HepG2 (cell line): ENCODE measurements around the gene CFAP99. TPM values are rescaled to one million over a fixed set of nuclear protein-coding genes. Genes with fewer than 3 reads are reported as not detected.
A peak's percentile ranks its signal among the peaks of the same experiment; 100 is the strongest.

Source experiments
- CCAR2 ChIP-seq: fragments of 200-400 bp; formaldehyde crosslinking; optimal IDR thresholded peaks from 2 replicates; pipeline ENCODE3; 2018; ENCODE audit warnings: low read depth, mild to moderate bottlenecking, low read length, moderate library complexity
- EEA1 ChIP-seq: sonication (generic); formaldehyde crosslinking; IDR thresholded peaks from 2 replicates; pipeline ENCODE4 v1.5.1; 2020; ENCODE audit warnings: mild to moderate bottlenecking, missing genetic modification reagents, borderline replicate concordance
- ELF3 ChIP-seq: IDR thresholded peaks from 2 replicates; pipeline ENCODE4 v1.6.1; 2016; ENCODE audit warnings: missing genetic modification reagents, missing compliant biosample characterization
- FOXP1 ChIP-seq, 2 experiments: fragments of 450-650 bp in 1 of 2; IDR thresholded peaks; 2 replicates each; pipeline ENCODE4 v1.6.1; 2017 to 2018; ENCODE audit warnings: antibody characterized with exemption in 1 of 2
- FUBP1 ChIP-seq: sonication (generic); formaldehyde crosslinking; IDR thresholded peaks from 2 replicates; pipeline ENCODE4 v1.5.1; 2020; ENCODE audit warnings: missing genetic modification reagents, mild to moderate bottlenecking, borderline replicate concordance
- NBN ChIP-seq: fragments of 450-650 bp; conservative IDR thresholded peaks from 2 replicates; pipeline ENCODE4 v1.6.1; 2017
- RFX3 ChIP-seq: IDR thresholded peaks from 2 replicates; pipeline ENCODE4 v1.6.1; 2016; ENCODE audit warnings: missing biosample characterization, missing genetic modification reagents
- ZBTB43 ChIP-seq: sonication (generic); formaldehyde crosslinking; conservative IDR thresholded peaks from 2 replicates; pipeline ENCODE4 v1.4.0; 2020; ENCODE audit warnings: missing genetic modification reagents
- ZBTB8A ChIP-seq: sonication (generic); formaldehyde crosslinking; IDR thresholded peaks from 2 replicates; pipeline ENCODE4 v1.4.0; 2020; ENCODE audit warnings: mild to moderate bottlenecking, low read depth, missing genetic modification reagents, borderline replicate concordance
- ZNF101 ChIP-seq: sonication (generic); formaldehyde crosslinking; IDR thresholded peaks from 2 replicates; pipeline ENCODE4 v1.4.0; 2020; ENCODE audit warnings: mild to moderate bottlenecking, low read depth, missing genetic modification reagents, borderline replicate concordance
- ZNF17 ChIP-seq: sonication (generic); formaldehyde crosslinking; IDR thresholded peaks from 2 replicates; pipeline ENCODE4 v1.5.0; 2020; ENCODE audit warnings: mild to moderate bottlenecking, missing genetic modification reagents
- polyA plus RNA-seq, 8 experiments: library from polyadenylated mRNA; depleted of rRNA in 3 of 8; stranded (reverse) in 7 of 8; unstranded in 1 of 8; fragments of >200 nt; fragmentation: Illumina TruSeq in 4 of 8; extraction: Trizol in 4 of 8; gene quantifications; 2 replicates each; pipeline versions ENCODE4 v1.2.1 to v1.2.3, GENCODE V29; 2011 to 2016; ENCODE audit warnings: low read depth in 4 of 8, missing spikeins in 1 of 8, mixed read lengths in 1 of 8; ENCODE audit not compliant: insufficient read depth in 1 of 8
- total RNA-seq, 5 experiments: library from RNA; depleted of rRNA; stranded (reverse); fragments of >200 nt; fragmentation: Illumina TruSeq; extraction: Trizol; gene quantifications; 2 replicates each; pipeline ENCODE4 v1.2.3, GENCODE V29; 2016; ENCODE audit warnings: low read depth in 1 of 5
- TF ChIP-seq, protein P1 (sequence below): sonication (generic); formaldehyde crosslinking; IDR thresholded peaks from 2 replicates; pipeline ENCODE4 v1.8.0; 2022; ENCODE audit warnings: missing genetic modification reagents, mild to moderate bottlenecking, borderline replicate concordance
- TF ChIP-seq, protein P2 (sequence below): sonication (generic); formaldehyde crosslinking; IDR thresholded peaks from 2 replicates; pipeline ENCODE4 v1.5.1; 2020; ENCODE audit warnings: missing genetic modification reagents, mild to moderate bottlenecking, borderline replicate concordance
- TF ChIP-seq, protein P3 (sequence below), 2 experiments: sonication (generic) in 1 of 2; formaldehyde crosslinking in 1 of 2; IDR thresholded peaks; 2 replicates each; pipeline versions ENCODE4 v1.5.1 to v1.6.1; 2011 to 2020; ENCODE audit warnings: borderline replicate concordance in 1 of 2, low read depth in 1 of 2, low read length in 1 of 2, mild to moderate bottlenecking in 1 of 2, missing genetic modification reagents in 1 of 2, moderate library complexity in 1 of 2
- TF ChIP-seq, protein P4 (sequence below): sonication (generic); formaldehyde crosslinking; IDR thresholded peaks from 2 replicates; pipeline ENCODE4 v1.4.0; 2020; ENCODE audit warnings: missing genetic modification reagents

Gene CFAP99
- total and polyA plus RNA-seq, 2 of the 13 experiments (the other 11 are each of a cell fraction or from before 2014, with no cell fraction given), result not detected

- TF ChIP-seq, protein P1, sequence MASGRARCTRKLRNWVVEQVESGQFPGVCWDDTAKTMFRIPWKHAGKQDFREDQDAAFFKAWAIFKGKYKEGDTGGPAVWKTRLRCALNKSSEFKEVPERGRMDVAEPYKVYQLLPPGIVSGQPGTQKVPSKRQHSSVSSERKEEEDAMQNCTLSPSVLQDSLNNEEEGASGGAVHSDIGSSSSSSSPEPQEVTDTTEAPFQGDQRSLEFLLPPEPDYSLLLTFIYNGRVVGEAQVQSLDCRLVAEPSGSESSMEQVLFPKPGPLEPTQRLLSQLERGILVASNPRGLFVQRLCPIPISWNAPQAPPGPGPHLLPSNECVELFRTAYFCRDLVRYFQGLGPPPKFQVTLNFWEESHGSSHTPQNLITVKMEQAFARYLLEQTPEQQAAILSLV, result no peak
- TF ChIP-seq RFX3 (CRISPR knock-in tag) (no peak), ZBTB8A (CRISPR knock-in tag) (no peak), ZNF17 (CRISPR knock-in tag) (no peak), CCAR2 (no peak), ZNF101 (CRISPR knock-in tag) (no peak), ZBTB43 (CRISPR knock-in tag) (no peak), EEA1 (CRISPR knock-in tag) (no peak), ELF3 (CRISPR knock-in tag) (0 out of 2 replicates have a peak, but pooled peaks have one; percentile 21), FUBP1 (no peak), FOXP1 (IDR thresholded peaks at IDR 0.05) (no peak), FOXP1 (CRISPR knock-in tag; IDR thresholded peaks at IDR 0.05) (no peak), NBN (no peak)
- TF ChIP-seq, protein P2, sequence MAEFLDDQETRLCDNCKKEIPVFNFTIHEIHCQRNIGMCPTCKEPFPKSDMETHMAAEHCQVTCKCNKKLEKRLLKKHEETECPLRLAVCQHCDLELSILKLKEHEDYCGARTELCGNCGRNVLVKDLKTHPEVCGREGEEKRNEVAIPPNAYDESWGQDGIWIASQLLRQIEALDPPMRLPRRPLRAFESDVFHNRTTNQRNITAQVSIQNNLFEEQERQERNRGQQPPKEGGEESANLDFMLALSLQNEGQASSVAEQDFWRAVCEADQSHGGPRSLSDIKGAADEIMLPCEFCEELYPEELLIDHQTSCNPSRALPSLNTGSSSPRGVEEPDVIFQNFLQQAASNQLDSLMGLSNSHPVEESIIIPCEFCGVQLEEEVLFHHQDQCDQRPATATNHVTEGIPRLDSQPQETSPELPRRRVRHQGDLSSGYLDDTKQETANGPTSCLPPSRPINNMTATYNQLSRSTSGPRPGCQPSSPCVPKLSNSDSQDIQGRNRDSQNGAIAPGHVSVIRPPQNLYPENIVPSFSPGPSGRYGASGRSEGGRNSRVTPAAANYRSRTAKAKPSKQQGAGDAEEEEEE, result no peak
- TF ChIP-seq, protein P3, sequence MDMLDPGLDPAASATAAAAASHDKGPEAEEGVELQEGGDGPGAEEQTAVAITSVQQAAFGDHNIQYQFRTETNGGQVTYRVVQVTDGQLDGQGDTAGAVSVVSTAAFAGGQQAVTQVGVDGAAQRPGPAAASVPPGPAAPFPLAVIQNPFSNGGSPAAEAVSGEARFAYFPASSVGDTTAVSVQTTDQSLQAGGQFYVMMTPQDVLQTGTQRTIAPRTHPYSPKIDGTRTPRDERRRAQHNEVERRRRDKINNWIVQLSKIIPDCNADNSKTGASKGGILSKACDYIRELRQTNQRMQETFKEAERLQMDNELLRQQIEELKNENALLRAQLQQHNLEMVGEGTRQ (IDR thresholded peaks at IDR 0.05; ENCODE audit: low read depth, low read length), result no peak
- TF ChIP-seq, protein P3 (CRISPR knock-in tag; IDR thresholded peaks at IDR 0.05; ENCODE audit: borderline replicate concordance), result no peak
- TF ChIP-seq, protein P4, sequence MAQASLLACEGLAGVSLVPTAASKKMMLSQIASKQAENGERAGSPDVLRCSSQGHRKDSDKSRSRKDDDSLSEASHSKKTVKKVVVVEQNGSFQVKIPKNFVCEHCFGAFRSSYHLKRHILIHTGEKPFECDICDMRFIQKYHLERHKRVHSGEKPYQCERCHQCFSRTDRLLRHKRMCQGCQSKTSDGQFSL (CRISPR knock-in tag), result no peak
These were observed 22.8 kb downstream of the CFAP99 start (continued) for GRCh38 chr4:2441393-2442174.
